ENCODE results near the gene CACNA1H. TPM values are rescaled to one million over a fixed set of nuclear protein-coding genes. Genes with fewer than 3 reads are reported as not detected.
"Not testable (repeated sequence)": the region's sequence is repeated elsewhere in the genome, so short reads cannot be mapped to it uniquely, and the experiment has no call there.

Gene CACNA1H
- total RNA-seq, 6 experiments from 2014 or later: 0.56 to 14.0 (median 5.0) TPM

- no peaks in the 10 kb centered on the region for H3K9me3 ChIP-seq
- peaks cover 0 to 13% (median 0%) of the 10 kb centered on the region in 4 donors for H3K4me1 ChIP-seq
- DNase-seq (no peak), ATAC-seq (no peak)
- 87% methylated on average over 6 of the region's 18 CpGs for WGBS (ENCODE audit: insufficient coverage, low coverage, low lambda C conversion rate, missing lambda C conversion rate)
- H3K4me3 ChIP-seq: no peak overlapping the region
- H3K27ac ChIP-seq: no peak overlapping the region
- H3K27me3 ChIP-seq: no peaks in the 10 kb centered on the region
- no peaks in the 10 kb centered on the region for H3K36me3 ChIP-seq
- intact Hi-C loops (cut with DNase I): no loop called here
- TF ChIP-seq, protein P1, sequence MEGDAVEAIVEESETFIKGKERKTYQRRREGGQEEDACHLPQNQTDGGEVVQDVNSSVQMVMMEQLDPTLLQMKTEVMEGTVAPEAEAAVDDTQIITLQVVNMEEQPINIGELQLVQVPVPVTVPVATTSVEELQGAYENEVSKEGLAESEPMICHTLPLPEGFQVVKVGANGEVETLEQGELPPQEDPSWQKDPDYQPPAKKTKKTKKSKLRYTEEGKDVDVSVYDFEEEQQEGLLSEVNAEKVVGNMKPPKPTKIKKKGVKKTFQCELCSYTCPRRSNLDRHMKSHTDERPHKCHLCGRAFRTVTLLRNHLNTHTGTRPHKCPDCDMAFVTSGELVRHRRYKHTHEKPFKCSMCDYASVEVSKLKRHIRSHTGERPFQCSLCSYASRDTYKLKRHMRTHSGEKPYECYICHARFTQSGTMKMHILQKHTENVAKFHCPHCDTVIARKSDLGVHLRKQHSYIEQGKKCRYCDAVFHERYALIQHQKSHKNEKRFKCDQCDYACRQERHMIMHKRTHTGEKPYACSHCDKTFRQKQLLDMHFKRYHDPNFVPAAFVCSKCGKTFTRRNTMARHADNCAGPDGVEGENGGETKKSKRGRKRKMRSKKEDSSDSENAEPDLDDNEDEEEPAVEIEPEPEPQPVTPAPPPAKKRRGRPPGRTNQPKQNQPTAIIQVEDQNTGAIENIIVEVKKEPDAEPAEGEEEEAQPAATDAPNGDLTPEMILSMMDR (IDR thresholded peaks at IDR 0.05): no peak
- TF ChIP-seq POLR2A (IDR thresholded peaks at IDR 0.05): no peak
Measured at GRCh38 chr16:1198194-1198593, 45.3 kb downstream of the CACNA1H start.

DNA sequence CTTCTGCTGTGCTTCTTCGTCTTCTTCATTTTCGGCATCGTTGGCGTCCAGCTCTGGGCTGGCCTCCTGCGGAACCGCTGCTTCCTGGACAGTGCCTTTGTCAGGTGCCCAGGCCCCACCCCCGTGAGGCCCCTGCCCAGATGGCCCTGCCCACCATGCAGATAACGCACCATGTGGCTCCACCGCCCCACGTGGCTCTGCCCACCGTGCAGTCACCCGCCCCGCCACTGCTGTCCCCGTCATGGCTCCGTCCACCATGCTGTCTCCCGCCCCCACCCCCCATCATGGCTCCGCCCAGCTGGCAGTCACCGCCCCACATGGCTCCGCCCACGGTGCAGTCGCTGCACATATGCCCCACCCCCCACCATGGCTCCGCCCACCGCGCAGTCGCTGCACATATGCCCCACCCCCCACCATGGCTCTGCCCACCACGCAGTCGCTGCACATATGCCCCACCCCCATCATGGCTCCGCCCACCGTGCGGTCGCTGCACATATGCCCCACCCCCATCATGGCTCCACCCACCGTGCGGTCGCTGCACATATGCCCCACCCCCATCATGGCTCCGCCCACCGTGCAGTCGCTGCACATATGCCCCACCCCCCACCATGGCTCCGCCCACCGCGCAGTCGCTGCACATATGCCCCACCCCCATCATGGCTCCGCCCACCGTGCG, 45.9 kb downstream of the CACNA1H start:
- 78% methylated on average over 34 of the region's 44 CpGs for WGBS (ENCODE audit: insufficient coverage, low coverage, low lambda C conversion rate, missing lambda C conversion rate)
- H3K27ac ChIP-seq; H3K4me3 ChIP-seq; H3K27me3 ChIP-seq; H3K9me3 ChIP-seq; H3K4me1 ChIP-seq; ATAC-seq; H3K36me3 ChIP-seq; DNase-seq; intact Hi-C loops (cut with DNase I): not testable (repeated sequence)

DNA sequence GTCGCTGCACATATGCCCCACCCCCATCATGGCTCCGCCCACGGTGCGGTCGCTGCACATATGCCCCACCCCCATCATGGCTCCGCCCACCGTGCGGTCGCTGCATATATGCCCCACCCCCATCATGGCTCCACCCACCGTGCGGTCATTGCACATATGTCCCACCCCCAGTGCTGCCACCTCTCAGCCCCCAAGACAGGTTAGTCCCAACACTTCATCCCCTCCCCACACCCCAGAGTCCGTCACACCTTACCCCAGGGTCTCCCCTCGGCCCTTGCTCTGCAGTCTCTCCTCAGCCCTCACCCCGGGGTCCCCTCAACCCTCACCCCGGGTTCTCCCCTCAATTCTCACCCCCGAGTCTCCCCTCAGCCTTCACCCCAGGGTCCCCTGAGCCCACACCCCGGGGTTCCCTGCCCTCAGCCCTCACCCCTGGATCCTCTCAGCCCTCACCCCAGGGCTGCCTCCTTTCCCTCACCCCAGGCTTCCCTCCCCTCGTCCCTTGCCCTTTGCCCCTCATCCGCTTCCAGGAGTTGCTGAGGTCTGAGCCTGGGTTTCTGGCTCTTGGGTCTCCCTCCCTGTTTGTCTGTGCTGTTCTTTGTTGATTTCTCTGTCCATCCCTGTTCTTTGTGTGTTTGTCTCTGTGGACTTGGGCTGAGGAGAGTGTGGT, 46.6 kb downstream of the CACNA1H start:
- no peaks in the 10 kb centered on the region for H3K36me3 ChIP-seq
- no peaks in the 10 kb centered on the region for H3K9me3 ChIP-seq
- no peak for DNase-seq
- ATAC-seq: peak in 3 of 4 donors; percentile 18 to 54 (median 18)
- intact Hi-C loops (cut with DNase I): no loop called here
- no peak for TF ChIP-seq POLR2A (IDR thresholded peaks at IDR 0.05)
- TF ChIP-seq, protein P1 (IDR thresholded peaks at IDR 0.05): no peak
- no peaks in the 10 kb centered on the region for H3K27me3 ChIP-seq
- H3K4me1 ChIP-seq: peaks cover 0 to under 1% (median 0%) of the 10 kb centered on the region in 4 donors
- 68% methylated on average over 9 of the region's 19 CpGs for WGBS (ENCODE audit: insufficient coverage, low coverage, low lambda C conversion rate, missing lambda C conversion rate)
- no peak overlapping the region for H3K4me3 ChIP-seq
- no peak overlapping the region for H3K27ac ChIP-seq

DNA sequence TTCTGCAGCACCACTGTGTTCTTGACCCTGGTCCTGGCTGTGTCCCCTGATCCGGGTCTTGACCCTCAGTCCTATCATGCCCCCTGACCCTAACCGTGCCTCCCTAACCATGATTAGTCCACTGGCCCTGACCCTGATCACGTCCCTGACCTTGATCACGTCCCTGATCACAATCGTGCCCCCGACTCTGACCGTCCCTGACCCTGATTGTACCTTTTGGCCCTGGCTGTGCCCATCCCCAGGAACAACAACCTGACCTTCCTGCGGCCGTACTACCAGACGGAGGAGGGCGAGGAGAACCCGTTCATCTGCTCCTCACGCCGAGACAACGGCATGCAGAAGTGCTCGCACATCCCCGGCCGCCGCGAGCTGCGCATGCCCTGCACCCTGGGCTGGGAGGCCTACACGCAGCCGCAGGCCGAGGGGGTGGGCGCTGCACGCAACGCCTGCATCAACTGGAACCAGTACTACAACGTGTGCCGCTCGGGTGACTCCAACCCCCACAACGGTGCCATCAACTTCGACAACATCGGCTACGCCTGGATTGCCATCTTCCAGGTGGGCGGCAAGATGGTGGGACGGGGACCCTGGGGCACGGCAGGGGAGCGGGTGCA, 47.2 kb downstream of the CACNA1H start:
- Histone ChIP-seq H3K9me3 (no peaks in the 10 kb centered on the region), H3K27ac (no peak overlapping the region), H3K4me1 (no peaks in the 10 kb centered on the region), H3K27me3 (no peaks in the 10 kb centered on the region), H3K36me3 (peaks cover 0 to 1% (median 0%) of the 10 kb centered on the region in 4 donors), H3K4me3 (no peak overlapping the region)
- ATAC-seq (peak in 1 of 4 donors; percentile 2), DNase-seq (no peak)
- intact Hi-C loops (cut with DNase I): no loop called here
- WGBS (ENCODE audit: insufficient coverage, low coverage, low lambda C conversion rate, missing lambda C conversion rate): 35% methylated on average over 8 of the region's 38 CpGs
- TF ChIP-seq, protein P1 (IDR thresholded peaks at IDR 0.05): no peak
- TF ChIP-seq POLR2A (IDR thresholded peaks at IDR 0.05): no peak

- TF ChIP-seq, protein P1 (IDR thresholded peaks at IDR 0.05): no peak
- no peak for TF ChIP-seq POLR2A (IDR thresholded peaks at IDR 0.05)
- peaks cover 0 to 4% (median 0%) of the 10 kb centered on the region in 4 donors for H3K36me3 ChIP-seq
- WGBS (ENCODE audit: insufficient coverage, low coverage, low lambda C conversion rate, missing lambda C conversion rate): no CpG with 5 or more reads among the region's 25 CpGs
- intact Hi-C loops (cut with DNase I): no loop called here
- H3K9me3 ChIP-seq: no peaks in the 10 kb centered on the region
- ATAC-seq (no peak), DNase-seq (no peak)
- no peak overlapping the region for H3K4me3 ChIP-seq
- H3K27ac ChIP-seq: no peak overlapping the region
- H3K27me3 ChIP-seq: no peaks in the 10 kb centered on the region
- H3K4me1 ChIP-seq: no peaks in the 10 kb centered on the region
Measured at GRCh38 chr16:1201444-1201843, 48.5 kb downstream of the CACNA1H start.

Data from right lobe of liver (tissue), 6 donors.